IMR-90 (cell line): ENCODE measurements around the gene PAX9. TPM values are rescaled to one million over a fixed set of nuclear protein-coding genes. Genes with fewer than 3 reads are reported as not detected.
A peak's percentile ranks its signal among the peaks of the same experiment; 100 is the strongest.

Source experiments
- ATAC-seq: fragments of 200-7000 bp; cut with Tn5 transposase; 2 replicates; pipeline ENCODE4 v1.9.1; 2020; ENCODE audit warnings: low read depth, mild to moderate bottlenecking, moderate library complexity
- BruUV-seq: library from RNA; stranded (reverse); fragments of 400-500 nt; replicated peaks from 2 replicates; lab custom pipeline; 2021; lab: Mats Ljungman, UMichigan
- CTCF ChIA-PET: fragments of 300-600 bp; formaldehyde crosslinking; extraction: SDS; loops from one replicate; lab custom pipeline; 2021; ENCODE audit warnings: antibody characterized with exemption; lab: Yijun Ruan, JAX
- POLR2A ChIA-PET: fragments of 300-600 bp; sonication (Branson Sonifier 250); formaldehyde crosslinking; loops from one replicate; lab custom pipeline; 2022; ENCODE audit warnings: antibody characterized with exemption; ENCODE audit not compliant: unreplicated experiment; lab: Charles Lee
- DNase-seq: peaks from one replicate; pipeline ENCODE4 v3.0.0; 2013
- H2AFZ ChIP-seq: replicated peaks from 2 replicates; pipeline ENCODE3; 2013; ENCODE audit warnings: low read length, mild to moderate bottlenecking; ENCODE audit not compliant: poor library complexity
- H2AK5ac ChIP-seq: 2 replicates; pipeline ENCODE4 v1.6.1; 2013; ENCODE audit warnings: low read depth, low read length, inconsistent platforms
- H2AK9ac ChIP-seq: replicated peaks from 2 replicates; pipeline ENCODE3; 2013; ENCODE audit warnings: mild to moderate bottlenecking, low read depth, low read length, moderate library complexity; ENCODE audit not compliant: poor library complexity
- H2BK120ac ChIP-seq: 2 replicates; pipeline ENCODE4 v1.6.1; 2013; ENCODE audit warnings: low read depth, low read length, inconsistent platforms
- H2BK15ac ChIP-seq: 3 replicates; pipeline ENCODE4 v1.6.1; 2013; ENCODE audit warnings: low read depth, low read length, inconsistent platforms
- H2BK20ac ChIP-seq: 2 replicates; pipeline ENCODE4 v1.6.1; 2013; ENCODE audit warnings: low read depth, mild to moderate bottlenecking, inconsistent platforms, low read length, moderate library complexity
- H2BK5ac ChIP-seq: 2 replicates; pipeline ENCODE4 v1.6.1; 2013; ENCODE audit warnings: mild to moderate bottlenecking, low read depth, low read length, inconsistent platforms; ENCODE audit not compliant: poor library complexity, severe bottlenecking
- H3K14ac ChIP-seq: replicated peaks from 2 replicates; pipeline ENCODE4 v1.6.1; 2013; ENCODE audit warnings: low read depth, low read length, inconsistent platforms
- H3K18ac ChIP-seq: 2 replicates; pipeline ENCODE4 v1.6.1; 2013; ENCODE audit warnings: low read depth, low read length, control low read depth
- H3K23ac ChIP-seq: 2 replicates; pipeline ENCODE4 v1.6.1; 2013; ENCODE audit warnings: low read depth, low read length, inconsistent platforms
- H3K27ac ChIP-seq: 2 replicates; pipeline ENCODE4 v1.5.1; 2013; ENCODE audit warnings: mild to moderate bottlenecking, control low read depth, low read length; ENCODE audit not compliant: insufficient read depth
- H3K27me3 ChIP-seq: 2 replicates; pipeline ENCODE4 v1.6.1; 2013; ENCODE audit warnings: low read length; ENCODE audit not compliant: control insufficient read depth, insufficient read depth
- H3K36me3 ChIP-seq: 2 replicates; pipeline ENCODE4 v1.6.1; 2013; ENCODE audit warnings: low read length, mixed read lengths; ENCODE audit not compliant: control insufficient read depth, insufficient read depth
- H3K4ac ChIP-seq: 2 replicates; pipeline ENCODE4 v1.6.1; 2013; ENCODE audit warnings: low read depth, low read length, inconsistent platforms
- H3K4me1 ChIP-seq: 2 replicates; pipeline ENCODE4 v1.6.1; 2013; ENCODE audit warnings: low read length, mixed read lengths; ENCODE audit not compliant: control insufficient read depth, insufficient read depth
- H3K4me2 ChIP-seq: 2 replicates; pipeline ENCODE4 v1.6.1; 2013; ENCODE audit warnings: low read depth, mild to moderate bottlenecking, control low read depth, low read length, moderate library complexity
- H3K4me3 ChIP-seq: 2 replicates; pipeline ENCODE4 v1.5.1; 2013; ENCODE audit warnings: low read depth, mild to moderate bottlenecking, control low read depth, low read length, moderate library complexity; ENCODE audit not compliant: insufficient read depth
- H3K56ac ChIP-seq: 2 replicates; pipeline ENCODE4 v1.6.1; 2013; ENCODE audit warnings: low read length, inconsistent platforms; ENCODE audit not compliant: insufficient read depth; ENCODE audit errors: extremely low read depth
- H3K79me1 ChIP-seq, 2 experiments: 2 replicates each; pipeline ENCODE4 v1.6.1; 2013; ENCODE audit warnings: low read length in 2 of 2, inconsistent platforms in 1 of 2, low read depth in 1 of 2
- H3K9ac ChIP-seq: 2 replicates; pipeline ENCODE4 v1.6.1; 2013; ENCODE audit warnings: low read depth, low read length, control low read depth
- H3K9me1 ChIP-seq: 2 replicates; pipeline ENCODE4 v1.6.1; 2013; ENCODE audit warnings: low read length, inconsistent platforms; ENCODE audit not compliant: insufficient read depth
- H3K9me3 ChIP-seq: 2 replicates; pipeline ENCODE4 v1.6.1; 2013; ENCODE audit warnings: low read length; ENCODE audit not compliant: control insufficient read depth, insufficient read depth
- H4K20me1 ChIP-seq: 2 replicates; pipeline ENCODE4 v1.6.1; 2013; ENCODE audit warnings: low read length, inconsistent platforms; ENCODE audit not compliant: insufficient read depth
- H4K5ac ChIP-seq: 2 replicates; pipeline ENCODE4 v1.6.1; 2013; ENCODE audit warnings: mild to moderate bottlenecking, low read depth, low read length, control low read depth
- H4K8ac ChIP-seq, 2 experiments: 2 replicates each; pipeline ENCODE4 v1.6.1; 2013; ENCODE audit warnings: low read depth in 2 of 2, low read length in 2 of 2, control low read depth in 1 of 2, inconsistent platforms in 1 of 2
- H4K91ac ChIP-seq: 2 replicates; pipeline ENCODE4 v1.6.1; 2013; ENCODE audit warnings: low read depth, low read length, inconsistent platforms; ENCODE audit not compliant: insufficient read depth
- CEBPB ChIP-seq: IDR thresholded peaks from 2 replicates; pipeline ENCODE4 v1.6.1; 2012; ENCODE audit warnings: low read depth, low read length, improper control_type of control experiment
- CTCF ChIP-seq: conservative IDR thresholded peaks from 2 replicates; pipeline ENCODE4 v1.5.1; 2012; ENCODE audit warnings: mild to moderate bottlenecking, low read depth, low read length, improper control_type of control experiment
- MAFK ChIP-seq: IDR thresholded peaks from 2 replicates; pipeline ENCODE4 v1.6.1; 2012; ENCODE audit warnings: low read depth, low read length, improper control_type of control experiment
- MXI1 ChIP-seq: IDR thresholded peaks from 2 replicates; pipeline ENCODE4 v1.6.1; 2012; ENCODE audit warnings: low read depth, mild to moderate bottlenecking, low read length, moderate library complexity, borderline replicate concordance
- NFE2L2 ChIP-seq: fragments of 150-350 bp; IDR thresholded peaks from 2 replicates; pipeline ENCODE4 v1.6.1; 2016; ENCODE audit warnings: low read depth, mild to moderate bottlenecking, low read length
- WGBS, 2 experiments: methylation state at CpG; one replicate each; pipeline versions ENCODE4 v1.1.5 to v1.1.7; 2013; ENCODE audit warnings: missing lambda C conversion rate in 2 of 2; ENCODE audit not compliant: insufficient read length in 1 of 2; ENCODE audit errors: extremely low coverage in 2 of 2; 5-methylcytosine and 5-hydroxymethylcytosine counted together
- dilution Hi-C: fragments of 300-500 bp; cut with HindIII; formaldehyde crosslinking; loops from one replicate; pipeline ENCODE4 v1.14.3; 2018; ENCODE audit warnings: low sequenced_read_pairs; ENCODE audit not compliant: unreplicated experiment
- in situ Hi-C: fragments of 300-500 bp; cut with MboI; formaldehyde crosslinking; loops from 3 replicates; pipeline ENCODE4 v1.14.3; 2019; ENCODE audit warnings: low sequenced_read_pairs, inconsistent platforms, mixed read lengths
- intact Hi-C: fragments of 100-400 bp; cut with micrococcal nuclease; formaldehyde crosslinking; loops from 2 replicates; pipeline ENCODE4 v1.10.0; 2022
- polyA plus RNA-seq, 3 experiments: library from polyadenylated mRNA; depleted of rRNA; stranded (reverse); fragments of >200 nt; gene quantifications; 2 replicates each; pipeline ENCODE4 v1.2.3, GENCODE V29; 2012; ENCODE audit warnings: low replicate concordance in 1 of 3
- total RNA-seq: library from RNA; depleted of rRNA; stranded (reverse); fragments of >200 nt; gene quantifications from 2 replicates; pipeline ENCODE4 v1.2.3, GENCODE V29; 2012
- TF ChIP-seq, protein P1 (sequence below): fragments of 150-350 bp; IDR thresholded peaks from 2 replicates; pipeline ENCODE4 v1.6.1; 2016; ENCODE audit warnings: low read depth, mild to moderate bottlenecking, low read length, moderate library complexity, borderline replicate concordance

Gene PAX9
- total and polyA plus RNA-seq, 2 of the 4 experiments (the other 2 are of a cell fraction) = not detected

GRCh38 chr14:36663404-36664321 lies 2.0 kb downstream of the PAX9 start:
- Histone ChIP-seq H2BK20ac (no peak overlapping the region), H3K18ac (no peak overlapping the region), H2BK15ac (no peak overlapping the region), H3K14ac (no peak overlapping the region), H2BK120ac (no peak overlapping the region), H3K79me1 (no peaks in the 10 kb centered on the region), H3K4me3 (no peak overlapping the region; the same call in 1 of the 2 replicates), H3K23ac (no peak overlapping the region), H2AFZ (peak overlapping the region; percentile 74), H3K56ac (no peak overlapping the region), H3K4ac (no peak overlapping the region), H4K5ac (no peak overlapping the region), H4K8ac (no peak overlapping the region), H4K91ac (no peak overlapping the region), H2AK5ac (no peak overlapping the region), H2BK5ac (no peak overlapping the region), H3K9ac (no peak overlapping the region), H3K4me1 (peaks cover 5% of the 10 kb centered on the region; the same call in 1 of the 2 replicates), H3K27ac (no peak overlapping the region), H3K27me3 (peaks cover 82% of the 10 kb centered on the region), H2AK9ac (no peak overlapping the region), H3K9me3 (peaks cover 15% of the 10 kb centered on the region), H3K36me3 (no peaks in the 10 kb centered on the region), H3K4me2 (peak overlapping the region; percentile 49), H3K9me1 (no peaks in the 10 kb centered on the region), H4K20me1 (no peaks in the 10 kb centered on the region)
- 1% methylated on average over 15 of the region's 39 CpGs; no CpG with 5 or more reads in 1 of the 2 experiments for WGBS, 2 experiments
- dilution Hi-C loops (no loop called here), intact Hi-C loops (no loop called here), in situ Hi-C loops (no loop called here)
- TF ChIP-seq MXI1 = no peak
- TF ChIP-seq CTCF = no peak
- TF ChIP-seq, protein P1, sequence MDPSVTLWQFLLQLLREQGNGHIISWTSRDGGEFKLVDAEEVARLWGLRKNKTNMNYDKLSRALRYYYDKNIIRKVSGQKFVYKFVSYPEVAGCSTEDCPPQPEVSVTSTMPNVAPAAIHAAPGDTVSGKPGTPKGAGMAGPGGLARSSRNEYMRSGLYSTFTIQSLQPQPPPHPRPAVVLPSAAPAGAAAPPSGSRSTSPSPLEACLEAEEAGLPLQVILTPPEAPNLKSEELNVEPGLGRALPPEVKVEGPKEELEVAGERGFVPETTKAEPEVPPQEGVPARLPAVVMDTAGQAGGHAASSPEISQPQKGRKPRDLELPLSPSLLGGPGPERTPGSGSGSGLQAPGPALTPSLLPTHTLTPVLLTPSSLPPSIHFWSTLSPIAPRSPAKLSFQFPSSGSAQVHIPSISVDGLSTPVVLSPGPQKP = no peak
- TF ChIP-seq MAFK = no peak
- TF ChIP-seq CEBPB = no peak
- no peak for TF ChIP-seq NFE2L2
- CTCF ChIA-PET = no interaction called here
- DNase-seq = no peak
- POLR2A ChIA-PET = interaction anchor here (0.7 kb wide), 1 partner anchor 757 kb away, joined by 3 read pairs; no protein-coding TSS in a partner anchor
- no peak for ATAC-seq
- BruUV-seq = no TSS peak
